Dendritic cell treated with granulocyte-macrophage colony-stimulating factor and Interleukin-4, amounts not matched to agents 40 ng/mL and 50 ng/mL, for 4 days (primary cell): ENCODE measurements around the gene EEA1.

Experiments used
- H3K27ac Mint-ChIP-seq: one replicate; pipeline ENCODE4 v1.8.0; 2022; ENCODE audit warnings: mild to moderate bottlenecking, mixed read lengths
- H3K27me3 Mint-ChIP-seq: one replicate; pipeline ENCODE4 v1.8.0; 2022; ENCODE audit warnings: mild to moderate bottlenecking, mixed read lengths
- H3K36me3 Mint-ChIP-seq: one replicate; pipeline ENCODE4 v1.8.0; 2022; ENCODE audit warnings: low read depth, mixed read lengths
- H3K4me1 Mint-ChIP-seq: one replicate; pipeline ENCODE4 v1.8.0; 2022; ENCODE audit warnings: low read depth, mixed read lengths
- H3K4me3 Mint-ChIP-seq: one replicate; pipeline ENCODE4 v1.8.0; 2022; ENCODE audit warnings: mild to moderate bottlenecking, moderate library complexity, mixed read lengths
- H3K9me3 Mint-ChIP-seq: one replicate; pipeline ENCODE4 v1.8.0; 2022; ENCODE audit warnings: mixed read lengths
- intact Hi-C: fragments of 100-400 bp; cut with micrococcal nuclease; formaldehyde crosslinking; loops from one replicate; pipeline ENCODE4 v1.15.0; 2022

The EEA1 gene

DNA sequence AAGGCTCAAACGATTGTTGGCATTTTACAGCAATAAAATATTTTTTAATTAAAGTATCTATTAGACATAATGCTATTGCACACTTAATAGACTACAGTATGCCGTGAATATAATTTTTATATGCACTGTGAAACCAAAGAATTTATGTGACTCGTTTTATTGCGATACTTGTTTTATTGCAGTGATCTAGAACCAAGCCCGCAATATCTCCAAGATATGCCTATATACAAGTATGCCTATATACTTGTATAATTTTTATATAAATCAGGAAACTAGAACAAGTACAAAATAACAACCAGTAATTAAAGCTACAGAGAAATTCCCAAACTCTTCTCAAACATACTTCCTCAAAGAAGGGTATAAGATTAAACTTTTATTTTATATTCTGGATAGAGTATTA is 31.3 kb downstream of the EEA1 start:
- Mint-ChIP-seq H3K4me3 (no peak overlapping the region), H3K4me1 (peaks cover 52% of the 10 kb centered on the region), H3K27ac (peak overlapping the region; percentile 82), H3K36me3 (peaks cover 35% of the 10 kb centered on the region), H3K9me3 (no peaks in the 10 kb centered on the region), H3K27me3 (no peaks in the 10 kb centered on the region)
- intact Hi-C loops = no loop called here

DNA sequence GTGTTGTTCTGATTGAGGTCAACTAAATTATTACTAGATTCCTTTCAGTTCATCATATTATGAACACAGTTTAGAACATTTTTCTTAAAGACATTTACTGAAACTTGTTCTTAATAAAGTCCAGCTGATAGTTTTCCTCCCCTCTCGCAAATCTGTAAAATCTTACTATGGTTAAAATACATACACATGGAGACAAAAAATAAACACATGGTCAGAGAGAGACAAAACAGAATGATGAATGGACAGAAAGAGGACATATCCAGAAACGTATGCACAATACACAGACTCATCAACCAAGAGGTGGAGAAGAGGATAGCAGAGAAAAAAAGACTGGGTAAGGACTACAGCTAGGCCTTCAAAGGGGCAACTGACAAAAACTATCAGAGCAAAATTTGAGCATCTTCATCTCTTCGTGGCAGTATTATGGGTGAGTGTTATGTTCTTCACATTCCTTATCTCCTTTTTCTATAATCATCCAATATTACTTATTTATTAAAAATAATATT is 38.4 kb downstream of the EEA1 start:
- no peak overlapping the region for H3K4me3 Mint-ChIP-seq
- intact Hi-C loops = no loop called here
- H3K27ac Mint-ChIP-seq = no peak overlapping the region
- no peaks in the 10 kb centered on the region for H3K27me3 Mint-ChIP-seq
- peaks cover 79% of the 10 kb centered on the region for H3K36me3 Mint-ChIP-seq
- no peaks in the 10 kb centered on the region for H3K9me3 Mint-ChIP-seq
- peaks cover 41% of the 10 kb centered on the region for H3K4me1 Mint-ChIP-seq

DNA sequence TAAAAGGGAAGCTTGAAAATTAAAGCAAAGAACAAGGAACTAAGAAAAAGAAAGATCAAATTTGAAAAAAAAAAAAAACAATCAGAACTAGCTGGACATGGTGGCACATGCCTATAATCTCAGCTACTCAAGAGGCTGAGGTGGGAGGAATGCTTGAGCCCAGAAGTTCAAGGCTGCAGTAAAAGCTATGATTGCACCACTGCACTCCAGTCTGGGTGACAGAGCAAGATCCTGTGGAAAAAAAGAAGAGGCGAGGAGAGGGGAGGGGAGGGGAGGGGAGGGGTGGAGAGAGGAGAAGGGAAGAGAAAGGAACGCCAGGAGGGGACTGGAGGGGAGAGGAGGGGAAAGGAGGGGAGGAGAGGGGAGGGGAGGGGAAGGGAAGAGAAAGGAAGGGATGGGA is 43.0 kb downstream of the EEA1 start:
- peaks cover 93% of the 10 kb centered on the region for H3K36me3 Mint-ChIP-seq
- H3K27me3 Mint-ChIP-seq = no peaks in the 10 kb centered on the region
- H3K9me3 Mint-ChIP-seq = no peaks in the 10 kb centered on the region
- H3K4me1 Mint-ChIP-seq = peaks cover 26% of the 10 kb centered on the region
- H3K4me3 Mint-ChIP-seq = no peak overlapping the region
- intact Hi-C loops = no loop called here
- H3K27ac Mint-ChIP-seq = no peak overlapping the region

DNA sequence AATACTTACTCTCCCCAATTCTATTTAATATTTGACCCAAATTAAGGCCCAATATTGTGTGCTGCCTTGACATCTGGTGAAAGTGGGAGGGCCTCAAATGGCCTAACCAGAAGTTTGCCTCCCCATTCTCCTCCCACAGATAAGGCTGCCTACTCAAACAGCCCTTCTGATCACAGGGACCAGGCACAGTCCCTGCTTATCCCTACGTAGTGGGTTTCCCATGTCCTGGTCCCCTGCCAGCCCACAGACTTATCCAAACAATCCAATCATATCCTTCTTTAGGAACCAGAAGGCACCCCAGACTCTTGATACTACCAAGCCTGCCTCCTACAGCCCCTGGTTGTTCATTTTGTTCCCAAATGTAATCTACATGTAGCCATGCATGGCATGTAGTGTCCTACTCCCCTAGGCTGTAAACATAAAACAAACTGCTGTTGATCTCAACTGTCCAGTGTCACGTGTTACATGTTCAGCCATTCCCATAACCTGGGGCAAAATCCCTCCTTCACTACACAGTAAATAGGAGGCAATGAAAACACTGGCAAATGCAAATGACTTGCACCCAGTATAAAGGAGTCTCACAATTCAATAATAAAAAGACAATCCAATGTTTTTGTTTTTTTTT is 49.3 kb downstream of the EEA1 start:
- no peaks in the 10 kb centered on the region for H3K9me3 Mint-ChIP-seq
- no peaks in the 10 kb centered on the region for H3K27me3 Mint-ChIP-seq
- H3K27ac Mint-ChIP-seq = no peak overlapping the region
- peaks cover 77% of the 10 kb centered on the region for H3K36me3 Mint-ChIP-seq
- peaks cover 36% of the 10 kb centered on the region for H3K4me1 Mint-ChIP-seq
- intact Hi-C loops = no loop called here
- no peak overlapping the region for H3K4me3 Mint-ChIP-seq

DNA sequence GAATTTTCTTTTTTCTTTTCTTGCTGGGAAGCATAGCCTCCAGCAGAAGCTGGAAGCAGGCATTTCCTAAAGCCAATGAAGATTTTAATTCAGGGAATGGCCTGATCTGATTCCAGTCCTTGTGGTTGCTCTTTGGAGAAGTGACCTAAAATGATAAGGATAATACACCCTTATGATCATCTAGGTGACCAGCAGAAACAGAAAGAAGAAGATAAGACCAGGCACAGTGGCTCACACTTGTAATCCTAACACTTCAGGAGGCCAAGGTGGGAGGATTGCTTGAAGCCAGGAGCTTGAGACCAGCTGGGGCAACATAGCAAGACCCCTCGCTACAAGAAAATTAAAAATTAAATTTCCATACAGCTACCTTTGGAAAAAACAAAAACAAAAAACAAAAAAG is 51.2 kb downstream of the EEA1 start:
- peaks cover 43% of the 10 kb centered on the region for H3K4me1 Mint-ChIP-seq
- no peak overlapping the region for H3K27ac Mint-ChIP-seq
- no peaks in the 10 kb centered on the region for H3K9me3 Mint-ChIP-seq
- intact Hi-C loops = no loop called here
- H3K36me3 Mint-ChIP-seq = peaks cover 58% of the 10 kb centered on the region
- no peak overlapping the region for H3K4me3 Mint-ChIP-seq
- H3K27me3 Mint-ChIP-seq = no peaks in the 10 kb centered on the region

DNA sequence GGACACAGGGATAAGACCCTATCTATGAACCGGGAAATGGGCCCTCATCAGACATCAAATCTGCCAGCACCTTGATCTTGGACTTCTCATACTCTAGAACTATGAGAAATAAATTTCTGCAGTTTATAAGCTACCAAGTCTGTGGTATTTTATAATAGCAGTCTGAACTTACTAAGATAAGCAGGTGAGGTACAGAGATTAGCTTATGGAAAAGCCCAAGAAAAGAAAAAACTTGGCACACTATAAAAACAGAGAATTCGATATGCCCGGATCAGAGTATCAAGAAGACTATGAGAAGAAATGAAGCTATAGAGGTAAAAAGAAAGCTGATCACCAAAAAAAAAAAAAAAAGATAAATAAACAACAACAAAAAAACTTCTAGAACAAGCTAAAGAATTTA is 52.6 kb downstream of the EEA1 start:
- Mint-ChIP-seq H3K27me3 (no peaks in the 10 kb centered on the region), H3K36me3 (peaks cover 48% of the 10 kb centered on the region), H3K27ac (no peak overlapping the region), H3K9me3 (no peaks in the 10 kb centered on the region), H3K4me3 (no peak overlapping the region), H3K4me1 (peaks cover 47% of the 10 kb centered on the region)
- intact Hi-C loops = no loop called here

DNA sequence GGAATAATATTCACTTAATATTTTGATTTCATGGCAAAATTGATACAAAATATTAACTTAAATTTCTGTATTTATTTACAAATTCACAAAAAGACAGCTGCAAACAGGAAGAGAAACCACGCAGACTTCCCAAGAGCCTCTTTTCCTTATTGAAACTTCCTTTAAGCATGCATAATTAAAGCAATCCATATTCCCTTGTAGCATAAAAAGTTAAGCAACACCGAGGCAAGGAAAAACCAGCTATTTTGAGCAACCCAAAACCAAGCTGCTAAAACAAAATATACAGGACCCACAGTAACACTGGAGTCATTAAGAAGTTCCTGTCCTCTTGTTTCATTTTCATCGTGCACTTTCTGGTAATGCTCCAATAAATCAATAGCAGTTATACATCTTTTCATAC is 58.0 kb downstream of the EEA1 start:
- Mint-ChIP-seq H3K27ac (peak overlapping the region; percentile 70), H3K36me3 (peaks cover 9% of the 10 kb centered on the region), H3K4me1 (peaks cover 29% of the 10 kb centered on the region), H3K27me3 (no peaks in the 10 kb centered on the region), H3K4me3 (peak overlapping the region; percentile 52), H3K9me3 (no peaks in the 10 kb centered on the region)
- intact Hi-C loops = loop anchor here (5.0 kb wide), 1 partner anchor 56 kb away; the partner anchor contains the start of gene EEA1

DNA sequence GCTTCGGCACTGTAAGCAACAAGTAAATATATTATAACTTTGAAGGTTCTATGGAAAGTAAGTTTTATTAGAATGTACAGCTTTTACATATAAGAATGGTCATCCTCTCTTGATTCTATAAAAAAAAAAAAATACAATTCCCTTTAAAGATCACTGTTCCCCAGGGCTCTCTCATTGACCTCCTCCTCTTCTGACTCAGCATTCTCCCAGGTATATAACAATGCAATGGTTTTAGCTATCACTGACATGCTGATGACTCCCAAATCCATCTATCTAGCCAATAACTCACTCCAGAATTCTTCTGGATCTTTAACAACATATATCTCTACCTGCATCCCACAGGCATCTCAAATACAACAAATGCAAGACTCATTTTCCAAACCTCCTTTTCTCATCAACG is 62.7 kb downstream of the EEA1 start:
- Mint-ChIP-seq H3K9me3 (no peaks in the 10 kb centered on the region), H3K4me1 (peaks cover 21% of the 10 kb centered on the region), H3K27ac (no peak overlapping the region), H3K4me3 (no peak overlapping the region), H3K27me3 (no peaks in the 10 kb centered on the region), H3K36me3 (peaks cover 19% of the 10 kb centered on the region)
- intact Hi-C loops = no loop called here

DNA sequence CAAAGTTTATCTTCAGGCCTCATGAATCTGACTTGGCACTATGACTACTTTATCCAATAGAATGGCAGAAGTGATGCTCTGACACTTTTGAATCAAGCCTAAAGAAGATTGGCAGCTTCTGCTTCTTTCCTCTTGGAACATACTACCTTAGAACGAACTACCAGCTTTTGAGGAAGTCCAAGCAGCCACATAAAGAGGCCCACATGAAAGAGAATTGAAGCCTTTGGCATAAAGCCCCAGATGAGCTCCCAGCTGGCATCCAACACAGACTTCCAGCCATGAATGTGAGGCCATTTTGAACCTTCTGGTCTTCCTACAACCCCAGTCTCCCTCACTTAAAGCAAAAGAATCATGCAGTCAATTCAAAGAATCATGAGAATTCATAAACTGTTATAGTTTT is 65.8 kb downstream of the EEA1 start:
- Mint-ChIP-seq H3K4me1 (peaks cover 16% of the 10 kb centered on the region), H3K4me3 (no peak overlapping the region), H3K9me3 (no peaks in the 10 kb centered on the region), H3K27ac (peak overlapping the region; percentile 28), H3K36me3 (peaks cover 46% of the 10 kb centered on the region), H3K27me3 (no peaks in the 10 kb centered on the region)
- intact Hi-C loops = no loop called here

DNA sequence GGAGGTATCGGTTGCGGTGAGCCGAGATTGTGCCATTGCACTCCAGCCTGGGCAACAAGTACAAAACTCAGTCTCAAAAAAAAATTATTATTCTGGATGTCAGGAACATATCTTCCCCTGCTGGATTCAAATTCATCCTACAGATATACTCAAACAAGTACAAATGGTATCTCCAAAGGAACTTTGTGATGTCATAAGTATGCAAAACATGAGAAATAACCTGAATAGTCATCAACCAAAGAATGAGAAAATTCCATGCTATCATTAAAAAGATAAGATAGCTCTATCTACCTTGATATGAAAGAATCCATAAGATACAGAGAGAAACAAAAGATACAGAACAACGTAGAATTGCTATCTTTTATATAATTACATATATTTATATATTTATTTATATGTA is 67.7 kb downstream of the EEA1 start:
- peaks cover 16% of the 10 kb centered on the region for H3K4me1 Mint-ChIP-seq
- H3K27ac Mint-ChIP-seq = no peak overlapping the region
- H3K36me3 Mint-ChIP-seq = peaks cover 60% of the 10 kb centered on the region
- no peak overlapping the region for H3K4me3 Mint-ChIP-seq
- H3K27me3 Mint-ChIP-seq = no peaks in the 10 kb centered on the region
- H3K9me3 Mint-ChIP-seq = no peaks in the 10 kb centered on the region
- intact Hi-C loops = no loop called here

DNA sequence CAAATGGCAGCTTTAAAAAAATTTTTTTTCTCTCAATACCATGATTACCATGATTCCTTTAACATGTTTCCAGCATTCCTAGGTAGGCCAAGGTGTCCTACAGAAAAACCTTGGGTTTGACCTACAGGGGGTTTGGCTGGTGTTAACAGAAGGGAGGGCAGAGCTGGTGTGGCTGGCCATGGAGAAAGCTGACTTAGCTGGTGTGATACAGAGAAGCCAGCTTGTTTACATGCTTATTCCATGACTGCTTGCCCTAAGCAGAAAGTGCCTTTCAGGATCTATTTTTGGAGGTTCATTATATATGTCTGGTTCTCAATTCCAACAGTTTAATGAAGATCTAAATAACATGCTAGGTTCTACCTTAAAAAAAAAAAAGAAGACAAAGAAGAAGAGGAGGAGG is 68.6 kb downstream of the EEA1 start:
- no peak overlapping the region for H3K27ac Mint-ChIP-seq
- H3K27me3 Mint-ChIP-seq = no peaks in the 10 kb centered on the region
- no peaks in the 10 kb centered on the region for H3K9me3 Mint-ChIP-seq
- intact Hi-C loops = no loop called here
- H3K4me3 Mint-ChIP-seq = no peak overlapping the region
- H3K4me1 Mint-ChIP-seq = peaks cover 16% of the 10 kb centered on the region
- H3K36me3 Mint-ChIP-seq = peaks cover 60% of the 10 kb centered on the region

DNA sequence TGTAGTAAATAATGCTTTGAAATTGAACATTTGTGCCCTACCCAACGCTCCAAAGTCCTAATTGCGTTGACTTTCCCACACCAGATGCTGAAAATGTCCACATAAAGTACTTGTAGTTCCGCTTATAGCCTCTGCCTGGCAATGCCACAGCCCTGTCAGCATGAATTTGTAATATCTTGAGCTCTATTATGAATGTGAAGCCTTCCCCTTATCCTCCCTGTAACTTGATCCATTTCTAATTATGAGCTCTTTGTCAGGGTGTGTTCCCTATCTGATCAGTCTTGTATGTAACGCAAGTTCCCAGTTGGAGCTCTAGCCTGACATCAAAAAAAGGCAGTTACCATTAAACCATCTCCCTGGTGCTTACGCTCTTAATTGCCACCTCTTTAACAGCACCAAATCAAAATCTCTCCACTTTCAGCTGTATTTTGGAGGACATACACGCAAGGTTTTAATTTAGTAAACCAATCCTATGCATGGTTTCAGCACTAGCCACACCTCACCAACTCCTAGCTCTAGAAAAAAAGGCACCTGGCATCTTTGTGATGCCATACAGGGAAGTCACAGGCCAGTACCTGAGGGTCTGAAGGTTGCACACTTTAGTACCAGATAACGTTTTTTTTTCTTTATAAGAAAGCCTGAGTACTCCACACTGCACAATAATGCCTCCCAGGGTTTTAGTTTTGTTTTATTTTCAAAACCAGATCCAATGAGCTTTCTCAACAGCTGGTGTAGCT is 69.3 kb downstream of the EEA1 start:
- Mint-ChIP-seq H3K4me1 (peaks cover 16% of the 10 kb centered on the region), H3K27me3 (no peaks in the 10 kb centered on the region), H3K36me3 (peaks cover 65% of the 10 kb centered on the region), H3K27ac (no peak overlapping the region), H3K9me3 (no peaks in the 10 kb centered on the region), H3K4me3 (no peak overlapping the region)
- intact Hi-C loops = no loop called here

DNA sequence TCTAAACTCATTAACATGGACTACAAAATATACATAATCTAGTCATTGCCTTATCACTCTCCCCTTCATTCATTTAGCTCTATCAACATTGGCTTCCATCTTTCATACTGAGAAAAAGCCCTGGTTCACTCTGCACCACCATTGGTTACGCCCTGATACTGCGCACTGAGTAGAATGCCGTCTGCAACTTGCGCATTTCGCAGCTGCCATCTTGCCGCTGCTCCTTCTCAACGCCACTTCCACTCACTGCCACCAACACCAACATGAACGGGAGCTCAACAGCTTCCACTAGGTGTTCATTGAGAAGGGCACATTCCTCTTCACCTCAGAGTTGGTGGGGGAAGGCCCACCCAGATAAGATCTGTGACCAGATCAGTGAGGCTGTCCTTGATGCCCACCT is 71.3 kb downstream of the EEA1 start:
- Mint-ChIP-seq H3K36me3 (peaks cover 67% of the 10 kb centered on the region), H3K4me1 (peaks cover 8% of the 10 kb centered on the region)
- intact Hi-C loops = no loop called here

DNA sequence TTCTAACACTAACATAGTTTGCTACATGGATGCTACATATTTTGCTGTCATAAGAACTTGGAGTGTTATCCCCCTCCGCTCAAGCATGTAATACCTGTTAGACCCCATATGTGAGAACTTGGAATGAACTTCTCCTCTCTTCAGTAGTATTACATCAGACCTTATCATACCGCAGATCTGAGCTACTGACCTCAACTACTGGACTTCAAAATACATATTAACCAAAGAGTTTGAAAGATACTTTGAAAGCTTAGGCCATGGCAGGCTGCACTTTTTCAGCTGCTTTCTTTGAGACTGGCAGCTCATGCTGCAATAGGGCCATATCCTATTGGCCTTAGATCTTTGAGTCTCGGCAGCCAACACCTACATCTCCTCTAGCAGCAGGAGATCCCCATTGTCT is 74.8 kb downstream of the EEA1 start:
- H3K27ac Mint-ChIP-seq = no peak overlapping the region
- H3K4me3 Mint-ChIP-seq = no peak overlapping the region
- no peaks in the 10 kb centered on the region for H3K4me1 Mint-ChIP-seq
- intact Hi-C loops = no loop called here
- peaks cover 67% of the 10 kb centered on the region for H3K36me3 Mint-ChIP-seq
- H3K27me3 Mint-ChIP-seq = no peaks in the 10 kb centered on the region
- no peaks in the 10 kb centered on the region for H3K9me3 Mint-ChIP-seq

More for the DNA sequence above, 71.3 kb downstream of the EEA1 start:
- no peaks in the 10 kb centered on the region for H3K9me3 Mint-ChIP-seq
- no peak overlapping the region for H3K27ac Mint-ChIP-seq
- H3K27me3 Mint-ChIP-seq = no peaks in the 10 kb centered on the region
- H3K4me3 Mint-ChIP-seq = no peak overlapping the region
